IPS DF 6.9 (cell line): ENCODE results near the gene PTPRA.

Source experiments
- DNase-seq: peaks from one replicate; pipeline ENCODE4 v3.0.0-alpha.2; 2013; ENCODE audit warnings: low read depth, low spot score
- H3K27ac ChIP-seq: one replicate; pipeline ENCODE4 v1.5.1; 2013; ENCODE audit warnings: low read length, control low read depth
- H3K27me3 ChIP-seq: 2 replicates; pipeline ENCODE4 v1.6.1; 2013; ENCODE audit warnings: mild to moderate bottlenecking, low read length; ENCODE audit not compliant: control insufficient read depth, insufficient read depth
- H3K36me3 ChIP-seq: 2 replicates; pipeline ENCODE4 v1.6.1; 2013; ENCODE audit warnings: low read length; ENCODE audit not compliant: control insufficient read depth, insufficient read depth
- H3K4me1 ChIP-seq: 2 replicates; pipeline ENCODE4 v1.6.1; 2013; ENCODE audit warnings: low read length; ENCODE audit not compliant: control insufficient read depth, insufficient read depth
- H3K4me3 ChIP-seq: 2 replicates; pipeline ENCODE4 v1.5.1; 2013; ENCODE audit warnings: mild to moderate bottlenecking, low read length
- H3K9me3 ChIP-seq: 2 replicates; pipeline ENCODE4 v1.6.1; 2013; ENCODE audit warnings: low read length, inconsistent platforms; ENCODE audit not compliant: control insufficient read depth, insufficient read depth
- WGBS: extraction: QIAGEN DNeasy Blood & Tissue Kit; methylation state at CpG from one replicate; pipeline ENCODE4 v1.1.7; 2013; ENCODE audit warnings: mixed read lengths, missing lambda C conversion rate; ENCODE audit not compliant: insufficient read length, insufficient coverage; 5-methylcytosine and 5-hydroxymethylcytosine counted together

The PTPRA gene

GRCh38 chr20:2991532-2991931 lies 118.3 kb downstream of the PTPRA start:
- H3K9me3 ChIP-seq: no peaks in the 10 kb centered on the region
- H3K4me1 ChIP-seq: no peaks in the 10 kb centered on the region
- H3K36me3 ChIP-seq: peaks cover 6% of the 10 kb centered on the region; the same call in 1 of the 2 replicates
- no peak overlapping the region for H3K27ac ChIP-seq
- H3K27me3 ChIP-seq: no peaks in the 10 kb centered on the region
- H3K4me3 ChIP-seq: no peak overlapping the region
- no CpG with 5 or more reads among the region's 5 CpGs for WGBS
- no peak for DNase-seq

GRCh38 chr20:2993250-2993649 lies 120.0 kb downstream of the PTPRA start:
- Histone ChIP-seq H3K36me3 (peaks cover 4% of the 10 kb centered on the region; the same call in 1 of the 2 replicates), H3K27ac (no peak overlapping the region), H3K9me3 (no peaks in the 10 kb centered on the region), H3K4me3 (no peak overlapping the region), H3K4me1 (no peaks in the 10 kb centered on the region), H3K27me3 (no peaks in the 10 kb centered on the region)
- WGBS: no CpG with 5 or more reads among the region's 2 CpGs
- DNase-seq: no peak

- Histone ChIP-seq H3K36me3 (no peaks in the 10 kb centered on the region; the same call in 1 of the 2 replicates), H3K9me3 (no peaks in the 10 kb centered on the region), H3K27ac (no peak overlapping the region), H3K4me3 (no peak overlapping the region), H3K4me1 (no peaks in the 10 kb centered on the region), H3K27me3 (no peaks in the 10 kb centered on the region)
- WGBS: no CpG with 5 or more reads among the region's 2 CpGs
- DNase-seq: no peak
Observed at GRCh38 chr20:2995796-2996195, 122.5 kb downstream of the PTPRA start.

- no peak overlapping the region for H3K4me3 ChIP-seq
- H3K27ac ChIP-seq: no peak overlapping the region
- no peaks in the 10 kb centered on the region for H3K36me3 ChIP-seq
- H3K4me1 ChIP-seq: no peaks in the 10 kb centered on the region
- no peaks in the 10 kb centered on the region for H3K9me3 ChIP-seq
- no peak for DNase-seq
- no peaks in the 10 kb centered on the region for H3K27me3 ChIP-seq
Observed at GRCh38 chr20:2998728-2999127, 125.4 kb downstream of the PTPRA start.

- Histone ChIP-seq H3K36me3 (no peaks in the 10 kb centered on the region), H3K4me3 (no peak overlapping the region), H3K27me3 (no peaks in the 10 kb centered on the region), H3K4me1 (no peaks in the 10 kb centered on the region), H3K9me3 (no peaks in the 10 kb centered on the region), H3K27ac (no peak overlapping the region)
- no CpG with 5 or more reads among the region's 7 CpGs for WGBS
- no peak for DNase-seq
Observed at GRCh38 chr20:3000852-3001523, 127.7 kb downstream of the PTPRA start.

- no peak overlapping the region for H3K4me3 ChIP-seq
- peaks cover 2% of the 10 kb centered on the region; the same call in 1 of the 2 replicates for H3K36me3 ChIP-seq
- H3K27me3 ChIP-seq: no peaks in the 10 kb centered on the region
- DNase-seq: no peak
- H3K9me3 ChIP-seq: no peaks in the 10 kb centered on the region
- WGBS: no CpG with 5 or more reads among the region's 2 CpGs
- no peaks in the 10 kb centered on the region for H3K4me1 ChIP-seq
- H3K27ac ChIP-seq: no peak overlapping the region
Observed at GRCh38 chr20:3003416-3003815, 130.1 kb downstream of the PTPRA start.

GRCh38 chr20:3010985-3011723 lies 137.9 kb downstream of the PTPRA start:
- no peaks in the 10 kb centered on the region for H3K4me1 ChIP-seq
- H3K36me3 ChIP-seq: peaks cover 1% of the 10 kb centered on the region; the same call in 1 of the 2 replicates
- H3K27ac ChIP-seq: no peak overlapping the region
- H3K9me3 ChIP-seq: no peaks in the 10 kb centered on the region
- WGBS: no CpG with 5 or more reads among the region's 1 CpG
- H3K27me3 ChIP-seq: no peaks in the 10 kb centered on the region
- no peak for DNase-seq
- H3K4me3 ChIP-seq: no peak overlapping the region

GRCh38 chr20:3011752-3012151 lies 138.5 kb downstream of the PTPRA start:
- H3K9me3 ChIP-seq: no peaks in the 10 kb centered on the region
- WGBS: no CpG with 5 or more reads among the region's 3 CpGs
- no peak overlapping the region for H3K4me3 ChIP-seq
- no peaks in the 10 kb centered on the region; the same call in 1 of the 2 replicates for H3K36me3 ChIP-seq
- no peak for DNase-seq
- H3K27me3 ChIP-seq: no peaks in the 10 kb centered on the region
- no peak overlapping the region for H3K27ac ChIP-seq
- H3K4me1 ChIP-seq: no peaks in the 10 kb centered on the region

- H3K4me1 ChIP-seq: no peaks in the 10 kb centered on the region
- H3K27me3 ChIP-seq: no peaks in the 10 kb centered on the region
- no peak for DNase-seq
- no CpG with 5 or more reads among the region's 5 CpGs for WGBS
- H3K4me3 ChIP-seq: no peak overlapping the region
- H3K36me3 ChIP-seq: peaks cover 6% of the 10 kb centered on the region; the same call in 1 of the 2 replicates
- H3K9me3 ChIP-seq: no peaks in the 10 kb centered on the region
- H3K27ac ChIP-seq: no peak overlapping the region
Observed at GRCh38 chr20:3013771-3014170, 140.5 kb downstream of the PTPRA start.

GRCh38 chr20:3014179-3014578 lies 140.9 kb downstream of the PTPRA start:
- Histone ChIP-seq H3K27me3 (no peaks in the 10 kb centered on the region), H3K9me3 (no peaks in the 10 kb centered on the region), H3K36me3 (peaks cover 6% of the 10 kb centered on the region; the same call in 1 of the 2 replicates), H3K27ac (no peak overlapping the region), H3K4me1 (no peaks in the 10 kb centered on the region), H3K4me3 (no peak overlapping the region)
- no CpG with 5 or more reads among the region's 7 CpGs for WGBS
- DNase-seq: no peak
